Measurements from ENCODE around the gene RAD18. TPM values are rescaled to one million over a fixed set of nuclear protein-coding genes. Genes with fewer than 3 reads are reported as not detected.

Gene RAD18
- total RNA-seq, 4 donors from 2014 or later: 4.7 to 15.6 (median 8.5) TPM

DNA sequence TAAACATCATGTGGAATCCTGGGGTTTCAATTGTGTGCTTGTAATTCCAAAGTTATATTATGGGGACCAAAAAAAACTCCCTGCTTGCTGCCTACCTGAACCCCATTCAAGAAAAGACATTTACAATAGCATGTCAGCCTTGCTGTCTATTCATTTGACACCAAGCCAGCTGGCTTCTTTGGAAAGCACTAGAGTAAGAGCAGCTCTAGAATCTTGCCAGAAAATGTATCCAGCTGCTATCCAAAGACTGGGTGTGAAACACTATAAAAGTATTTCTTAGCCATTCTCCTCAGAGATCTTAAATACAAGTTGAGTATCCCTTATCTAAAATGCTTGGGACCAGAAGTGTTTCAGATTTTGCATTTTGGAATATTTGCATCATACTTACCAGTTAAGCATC lies 87.4 kb downstream of the RAD18 start:
- TF ChIP-seq POLR2A (IDR thresholded peaks at IDR 0.05): no peak
- no peak for TF ChIP-seq POLR2AphosphoS5 (IDR thresholded peaks at IDR 0.05)
- no peak for TF ChIP-seq CTCF (IDR thresholded peaks at IDR 0.05)
- TF ChIP-seq EP300 (IDR thresholded peaks at IDR 0.05): no peak
- no peaks in the 10 kb centered on the region for H3K4me1 ChIP-seq
- no peak overlapping the region for H3K4me3 ChIP-seq
- DNase-seq (ENCODE audit: low spot score in 2 of 2): no peak
- no peaks in the 10 kb centered on the region for H3K27me3 ChIP-seq
- H3K27ac ChIP-seq: no peak overlapping the region
- H3K9me3 ChIP-seq: no peaks in the 10 kb centered on the region
- peaks cover 21% of the 10 kb centered on the region for H3K36me3 ChIP-seq

GRCh38 chr3:8873740-8874139 lies 89.5 kb downstream of the RAD18 start:
- Histone ChIP-seq H3K27me3 (no peaks in the 10 kb centered on the region), H3K4me1 (no peaks in the 10 kb centered on the region), H3K9me3 (no peaks in the 10 kb centered on the region), H3K36me3 (peaks cover 17% of the 10 kb centered on the region), H3K4me3 (no peak overlapping the region), H3K27ac (no peak overlapping the region)
- TF ChIP-seq POLR2AphosphoS5 (IDR thresholded peaks at IDR 0.05) (no peak), CTCF (IDR thresholded peaks at IDR 0.05) (no peak), POLR2A (IDR thresholded peaks at IDR 0.05) (no peak), EP300 (IDR thresholded peaks at IDR 0.05) (no peak)
- DNase-seq (ENCODE audit: low spot score in 2 of 2): no peak
- WGBS: 98% methylated on average over 5 of the region's 5 CpGs

DNA sequence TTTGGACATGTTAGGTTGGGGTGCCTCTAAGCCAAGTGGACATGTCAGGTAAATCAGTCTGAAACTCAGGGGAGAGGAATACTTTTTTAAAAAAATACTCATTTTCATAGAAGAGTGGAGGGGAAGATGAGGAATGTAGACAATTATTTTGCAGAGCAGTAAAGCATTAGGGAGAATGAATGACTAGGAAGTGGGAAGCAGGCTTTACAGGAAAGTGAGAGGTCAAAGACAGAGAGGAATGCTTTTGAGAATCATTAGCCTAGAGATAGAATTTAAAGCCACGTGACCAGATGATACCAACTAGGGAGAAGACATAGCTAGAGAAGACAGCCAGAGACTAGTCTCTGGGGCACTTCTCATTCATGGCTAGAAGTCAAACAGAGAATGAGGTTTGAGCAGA lies 91.0 kb downstream of the RAD18 start:
- H3K36me3 ChIP-seq: peaks cover 11% of the 10 kb centered on the region
- H3K9me3 ChIP-seq: no peaks in the 10 kb centered on the region
- H3K27me3 ChIP-seq: no peaks in the 10 kb centered on the region
- H3K4me3 ChIP-seq: no peak overlapping the region
- 82% methylated on average over 1 of the region's 1 CpG for WGBS
- DNase-seq (ENCODE audit: low spot score in 2 of 2): no peak
- no peaks in the 10 kb centered on the region for H3K4me1 ChIP-seq
- no peak overlapping the region for H3K27ac ChIP-seq
- no peak for TF ChIP-seq POLR2A (IDR thresholded peaks at IDR 0.05)

GRCh38 chr3:8871306-8871705 lies 92.0 kb downstream of the RAD18 start:
- H3K4me1 ChIP-seq: no peaks in the 10 kb centered on the region
- DNase-seq (ENCODE audit: low spot score in 2 of 2): no peak
- no peaks in the 10 kb centered on the region for H3K27me3 ChIP-seq
- no peak overlapping the region for H3K27ac ChIP-seq
- TF ChIP-seq CTCF (IDR thresholded peaks at IDR 0.05): no peak
- TF ChIP-seq POLR2AphosphoS5 (IDR thresholded peaks at IDR 0.05): no peak
- TF ChIP-seq POLR2A (IDR thresholded peaks at IDR 0.05): no peak
- peaks cover 1% of the 10 kb centered on the region for H3K36me3 ChIP-seq
- H3K9me3 ChIP-seq: no peaks in the 10 kb centered on the region
- 85% methylated on average over 3 of the region's 3 CpGs for WGBS
- no peak overlapping the region for H3K4me3 ChIP-seq

- Histone ChIP-seq H3K27me3 (no peaks in the 10 kb centered on the region), H3K27ac (no peak overlapping the region), H3K4me1 (no peaks in the 10 kb centered on the region), H3K36me3 (no peaks in the 10 kb centered on the region), H3K9me3 (no peaks in the 10 kb centered on the region), H3K4me3 (no peak overlapping the region)
- no peak for TF ChIP-seq EP300 (IDR thresholded peaks at IDR 0.05)
- TF ChIP-seq POLR2A (IDR thresholded peaks at IDR 0.05): no peak
- TF ChIP-seq POLR2AphosphoS5 (IDR thresholded peaks at IDR 0.05): no peak
- no peak for TF ChIP-seq CTCF (IDR thresholded peaks at IDR 0.05)
- 94% methylated on average over 7 of the region's 7 CpGs for WGBS
- DNase-seq (ENCODE audit: low spot score in 2 of 2): no peak
Observed at GRCh38 chr3:8870134-8870533, 93.1 kb downstream of the RAD18 start.

- 64% methylated on average over 2 of the region's 2 CpGs for WGBS
- H3K4me3 ChIP-seq: no peak overlapping the region
- H3K36me3 ChIP-seq: no peaks in the 10 kb centered on the region
- no peaks in the 10 kb centered on the region for H3K9me3 ChIP-seq
- no peak for DNase-seq (ENCODE audit: low spot score in 2 of 2)
- no peak for TF ChIP-seq EP300 (IDR thresholded peaks at IDR 0.05)
- TF ChIP-seq POLR2A (IDR thresholded peaks at IDR 0.05): no peak
- TF ChIP-seq CTCF (IDR thresholded peaks at IDR 0.05): no peak
- no peak for TF ChIP-seq POLR2AphosphoS5 (IDR thresholded peaks at IDR 0.05)
- H3K4me1 ChIP-seq: no peaks in the 10 kb centered on the region
- H3K27me3 ChIP-seq: no peaks in the 10 kb centered on the region
- H3K27ac ChIP-seq: no peak overlapping the region
Observed at GRCh38 chr3:8869613-8870012, 93.7 kb downstream of the RAD18 start.
